HS-5 (cell line): Measurements from ENCODE around the gene CMC2.

Experiments
- DNase-seq: peaks from one replicate; pipeline ENCODE4 v3.0.0-alpha.2; 2012; ENCODE audit warnings: low read depth

CMC2 gene

DNA sequence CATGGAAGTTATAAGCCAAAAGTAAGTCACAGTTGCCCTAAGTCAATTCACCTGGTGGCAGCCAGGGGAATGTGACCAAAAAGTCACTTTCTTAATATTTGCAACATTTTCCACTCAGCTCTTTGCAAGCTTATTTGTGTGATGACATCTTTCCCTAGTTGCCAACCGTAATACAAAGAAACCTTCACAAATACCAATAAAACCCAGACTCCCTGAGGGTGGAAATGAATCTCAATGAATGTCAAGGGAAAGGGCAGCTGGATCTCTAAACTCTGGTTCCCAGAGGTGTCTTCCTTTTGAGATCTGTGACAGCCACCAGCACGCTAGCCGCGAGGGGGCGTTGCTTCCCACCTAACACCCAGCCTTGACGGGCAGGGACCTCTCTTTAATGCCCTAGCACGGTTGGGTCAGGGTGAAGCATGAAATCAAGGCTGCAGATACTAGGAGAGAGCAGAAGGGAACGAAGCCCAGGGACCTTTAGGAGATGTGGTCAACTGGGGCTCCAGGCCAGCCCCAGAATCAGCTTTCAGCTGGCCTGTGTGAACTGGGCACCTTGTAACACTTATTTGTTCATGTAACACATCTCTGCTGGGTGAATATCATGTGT, 82.2 kb downstream of the CMC2 start:
- DNase-seq, result no peak

DNA sequence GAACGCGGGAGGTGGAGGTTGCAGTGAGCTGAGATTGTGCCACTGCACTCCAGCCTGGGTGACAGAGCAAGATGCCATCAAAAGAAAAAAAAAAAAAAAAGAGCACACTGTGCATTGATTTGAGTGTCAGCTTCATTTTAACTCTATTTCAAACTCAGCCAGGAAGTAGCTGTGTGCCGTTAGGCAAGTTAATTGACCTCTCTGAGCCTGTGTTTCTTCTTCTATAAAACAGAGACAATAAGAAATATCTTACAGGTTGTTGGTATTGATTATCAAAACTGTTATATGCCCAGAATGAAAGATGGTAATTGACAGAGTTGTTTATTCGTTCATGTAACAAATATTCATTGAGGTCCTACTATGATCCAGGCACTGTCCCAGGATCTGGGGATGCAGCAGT, 83.3 kb downstream of the CMC2 start:
- DNase-seq, result no peak
